Measurements from ENCODE around the gene SEL1L.
"Not testable (repeated sequence)": the region's sequence is repeated elsewhere in the genome, so short reads cannot be mapped to it uniquely, and the experiment has no call there.

SEL1L gene

DNA sequence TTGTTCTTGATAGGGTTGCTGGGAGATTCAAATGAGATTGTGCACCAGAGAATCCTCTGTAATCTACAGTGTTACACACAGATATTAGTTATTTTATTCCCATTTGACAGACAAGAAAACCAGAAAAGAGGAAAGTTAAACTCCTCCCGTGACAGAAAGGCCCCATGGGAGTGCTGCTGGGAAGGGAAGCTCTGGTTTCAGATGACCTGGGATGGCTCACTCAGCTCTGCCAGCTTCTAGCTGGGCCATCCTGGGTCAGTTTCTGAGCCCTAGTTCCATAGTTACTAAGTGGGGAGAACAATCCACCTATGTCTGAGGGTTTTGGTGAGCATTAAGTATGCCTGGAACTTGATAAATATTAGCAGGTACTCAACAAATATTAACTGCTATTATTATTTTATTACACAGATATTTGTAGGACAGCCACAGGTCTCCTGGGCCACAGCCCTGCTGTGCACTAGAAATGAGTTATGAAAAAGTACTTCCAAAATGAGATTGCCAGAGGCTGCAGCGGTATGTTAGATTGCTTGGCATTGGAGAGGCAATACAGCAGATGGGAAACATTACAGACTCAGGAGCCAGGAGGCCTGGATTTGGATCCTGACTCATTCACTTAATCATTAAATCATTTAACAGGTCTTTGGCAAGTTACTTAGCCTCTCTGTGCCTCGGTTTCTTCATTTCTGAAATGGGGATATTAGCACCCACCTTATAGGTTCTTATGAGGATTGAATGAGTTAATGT is 86.5 kb downstream of the SEL1L start:
- DNase-seq (ENCODE audit: low spot score) = no peak

DNA sequence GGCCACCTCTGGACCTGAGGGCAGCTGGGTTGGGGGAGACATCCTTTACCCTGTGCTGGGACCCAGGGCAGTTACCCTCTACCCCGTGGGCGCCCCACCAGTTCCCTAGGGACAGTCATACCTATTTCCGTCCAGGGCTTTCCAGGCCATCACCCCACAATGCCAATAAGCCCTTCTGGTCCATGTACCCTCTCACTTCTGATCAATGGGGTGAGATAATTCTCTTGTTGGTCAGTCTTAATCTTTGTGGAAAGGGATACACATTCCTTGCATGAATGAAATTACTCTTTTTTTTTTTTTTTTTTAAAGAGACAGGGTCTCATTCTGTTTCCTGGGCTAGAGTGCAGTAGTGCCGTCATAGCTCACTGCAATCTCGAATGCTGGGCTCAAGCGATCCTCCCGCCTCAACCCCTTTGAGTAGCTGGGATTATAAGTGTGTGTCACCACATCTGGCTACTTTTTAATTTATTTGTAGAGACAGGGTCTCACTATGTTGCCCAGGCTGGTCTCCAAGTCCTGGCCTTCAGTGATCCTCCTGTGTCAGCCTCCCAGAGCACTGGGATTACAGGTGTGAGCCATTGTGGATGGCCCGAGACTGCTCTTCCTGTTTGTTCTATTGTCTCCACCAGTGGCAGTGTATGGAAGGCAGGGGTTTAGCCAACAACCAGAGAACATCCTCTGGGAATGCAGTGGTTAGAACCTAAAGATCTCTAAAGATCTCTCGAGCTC is 87.2 kb downstream of the SEL1L start:
- no peak for DNase-seq (ENCODE audit: low spot score)

DNA sequence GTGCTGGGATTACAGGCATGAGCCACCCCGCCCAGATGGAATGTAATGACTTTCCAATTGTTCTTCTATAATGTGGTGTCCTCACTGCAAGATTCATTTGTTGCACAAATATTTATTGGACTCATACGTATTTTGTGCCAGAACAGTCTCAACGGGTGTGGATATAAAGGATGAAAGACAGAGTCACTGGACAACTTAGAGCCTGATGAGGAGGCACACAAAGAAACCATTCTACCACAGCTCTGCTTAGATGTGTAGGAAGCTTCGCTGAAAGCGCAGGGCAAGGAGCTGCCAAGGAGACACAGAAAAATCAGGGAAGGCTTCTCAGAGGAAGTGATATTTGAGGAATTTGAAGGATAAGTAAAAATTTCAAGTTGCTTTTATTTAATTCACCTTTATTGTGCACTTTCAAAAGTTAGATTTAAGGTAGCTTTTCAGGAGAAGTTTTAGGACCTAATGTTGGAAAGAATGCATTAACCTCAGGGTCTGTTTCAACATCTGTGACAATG is 92.0 kb downstream of the SEL1L start:
- no peak for DNase-seq (ENCODE audit: low spot score)

DNA sequence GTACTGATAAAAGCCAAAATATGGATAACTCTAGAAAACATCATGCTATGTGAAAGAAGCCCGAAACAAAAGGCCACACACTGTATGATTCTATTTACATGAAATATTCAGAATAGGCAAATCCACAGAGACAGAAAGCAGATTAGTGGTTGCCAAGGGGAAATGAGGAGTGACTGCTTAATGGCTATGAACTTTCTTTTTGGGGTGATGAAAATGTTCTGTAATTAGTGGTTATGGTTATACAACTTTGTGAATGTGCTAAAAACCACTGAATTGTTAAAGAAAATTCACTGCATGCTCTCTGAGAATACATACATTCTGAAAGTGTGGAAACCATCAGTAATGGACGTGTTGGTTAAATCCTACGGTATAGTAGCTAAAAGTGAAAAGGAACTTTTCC is 93.6 kb downstream of the SEL1L start:
- DNase-seq (ENCODE audit: low spot score) = no peak

DNA sequence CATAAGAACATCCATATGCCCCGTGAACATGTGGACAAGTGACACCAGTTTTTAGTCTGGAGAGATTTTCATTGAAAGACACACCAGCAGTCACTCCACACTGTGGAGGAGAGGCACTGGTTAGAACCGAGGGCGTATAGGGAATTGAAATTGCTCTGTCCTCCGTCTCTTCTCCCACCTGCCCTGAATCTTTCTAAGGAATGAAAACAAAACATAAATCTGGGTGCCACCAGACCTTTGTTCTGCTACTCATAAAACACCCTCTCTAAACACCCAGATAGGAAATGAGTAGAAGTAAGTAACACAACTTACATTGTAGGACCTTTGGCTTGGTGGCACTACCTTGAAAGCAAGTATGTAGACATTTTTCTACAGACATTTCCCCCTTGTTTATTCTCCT is 96.4 kb downstream of the SEL1L start:
- DNase-seq (ENCODE audit: low spot score) = no peak

DNA sequence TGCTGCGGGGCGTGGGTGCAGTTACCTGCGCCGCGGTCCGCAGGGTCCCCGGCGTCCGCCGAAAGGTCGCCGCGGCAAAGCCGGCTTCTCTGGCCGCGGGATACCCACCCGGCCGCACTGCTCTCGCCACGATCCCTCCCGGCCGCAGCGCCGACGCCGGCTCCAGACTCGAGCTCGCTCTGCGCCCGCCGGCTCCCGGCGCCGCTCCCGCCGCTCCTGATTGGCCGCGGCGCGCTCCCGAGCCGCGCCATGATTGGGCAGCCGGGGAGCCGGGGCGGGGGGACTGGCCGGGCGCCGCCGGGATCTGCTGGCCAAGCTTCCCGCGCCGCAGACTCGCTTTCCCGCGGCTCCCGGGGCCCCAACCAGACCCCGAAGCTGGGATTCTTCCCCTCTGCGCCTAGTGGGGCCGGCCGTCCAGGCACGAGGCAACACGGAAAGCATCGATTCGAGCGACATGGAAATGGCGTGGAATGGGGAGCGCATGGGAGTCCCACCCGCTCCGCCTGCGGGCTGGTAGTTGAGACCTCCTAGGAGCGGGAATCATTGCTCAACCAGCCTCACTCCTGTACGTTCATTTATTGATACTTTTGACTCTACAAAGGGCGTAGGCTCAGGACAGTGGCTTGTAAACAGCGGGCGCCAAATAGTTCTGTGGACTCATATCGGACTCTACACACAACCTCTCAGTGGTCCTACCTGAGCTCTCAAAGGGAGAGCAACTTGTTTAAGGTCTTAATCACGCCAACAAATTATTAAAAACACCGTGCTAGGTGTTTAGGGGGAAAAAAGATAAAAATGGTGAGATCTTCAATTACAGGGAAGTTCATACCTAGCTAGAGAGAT is 97.1 kb downstream of the SEL1L start:
- no peak for DNase-seq (ENCODE audit: low spot score)

DNA sequence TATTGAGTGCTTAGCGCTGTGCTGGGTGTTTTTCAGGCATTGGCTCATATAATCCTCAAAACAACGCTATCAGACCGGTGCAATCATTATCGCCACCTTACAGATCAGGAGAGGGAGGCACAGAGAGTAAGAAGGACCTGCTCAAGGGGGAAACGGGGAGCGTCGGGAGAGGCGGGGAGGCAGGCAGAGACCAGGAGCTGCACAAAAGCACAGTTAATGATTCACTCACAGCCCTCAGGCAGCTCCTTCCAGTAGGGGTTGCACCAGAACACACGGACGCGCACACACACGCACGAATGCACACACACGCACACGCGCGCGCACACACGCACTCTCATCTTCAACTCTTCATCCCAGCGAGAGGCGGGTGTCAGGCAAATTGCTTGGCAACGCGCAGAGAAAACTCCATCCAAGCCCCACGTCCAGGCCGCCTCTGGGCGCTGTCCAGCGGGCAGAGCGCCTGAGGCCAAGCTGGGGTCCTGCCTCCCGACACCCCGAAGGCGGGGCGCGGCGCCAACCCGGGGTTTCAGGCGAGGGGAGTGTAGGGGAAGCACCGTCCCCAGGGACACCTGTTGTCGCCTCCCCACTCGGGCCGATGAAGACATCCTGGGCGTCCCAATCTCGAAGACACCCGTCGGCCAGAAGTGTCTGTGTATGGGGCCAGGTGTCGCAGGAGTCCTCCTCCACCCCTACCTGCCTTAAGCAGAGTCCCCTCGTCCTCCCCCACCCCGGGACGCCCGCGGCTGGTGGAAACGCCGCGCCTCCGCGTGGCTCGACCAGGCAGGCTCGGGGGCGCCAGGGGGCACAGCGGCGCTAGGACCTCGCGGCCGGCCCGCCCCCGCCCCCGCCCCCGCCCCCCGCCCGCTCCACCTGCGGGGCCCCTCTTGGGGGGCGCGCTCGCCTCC is 98.0 kb downstream of the SEL1L start:
- no peak for DNase-seq (ENCODE audit: low spot score)

DNA sequence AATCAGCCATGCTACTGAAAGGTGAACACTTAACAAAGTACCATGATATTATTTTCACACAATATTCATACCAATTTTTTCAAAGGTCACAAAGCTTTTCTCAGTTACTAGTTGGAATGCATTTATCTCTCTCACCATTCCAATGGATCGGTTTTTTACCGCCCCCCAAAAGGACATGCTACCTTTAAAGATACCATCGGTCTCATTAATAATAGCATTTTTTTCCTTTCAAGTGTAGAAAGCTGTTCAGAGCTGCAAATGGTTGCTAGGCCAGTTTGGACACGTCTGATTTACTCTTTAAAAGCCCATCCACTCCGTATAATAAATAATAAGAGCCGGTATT is 98.6 kb downstream of the SEL1L start:
- no peak for DNase-seq (ENCODE audit: low spot score)

DNA sequence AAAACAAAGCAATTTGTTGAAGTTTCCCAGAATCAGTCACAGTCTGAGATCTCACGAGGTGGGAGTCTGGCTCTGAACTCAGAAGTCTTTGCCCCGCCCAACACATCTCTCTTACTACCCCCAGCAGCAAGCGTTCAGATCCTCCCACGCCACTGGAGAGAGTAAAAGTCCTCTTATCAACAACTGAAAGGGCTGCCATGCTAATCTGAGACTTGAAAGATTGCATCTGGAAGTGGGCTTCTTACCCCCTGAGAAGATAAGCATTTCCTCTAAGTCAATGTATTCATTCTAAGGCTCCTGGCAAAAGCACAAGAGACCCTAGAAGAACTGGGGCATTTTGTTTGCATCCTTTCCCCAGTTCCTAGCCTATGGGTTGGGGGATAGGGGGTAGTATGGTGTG is 99.4 kb downstream of the SEL1L start:
- DNase-seq (ENCODE audit: low spot score) = no peak

DNA sequence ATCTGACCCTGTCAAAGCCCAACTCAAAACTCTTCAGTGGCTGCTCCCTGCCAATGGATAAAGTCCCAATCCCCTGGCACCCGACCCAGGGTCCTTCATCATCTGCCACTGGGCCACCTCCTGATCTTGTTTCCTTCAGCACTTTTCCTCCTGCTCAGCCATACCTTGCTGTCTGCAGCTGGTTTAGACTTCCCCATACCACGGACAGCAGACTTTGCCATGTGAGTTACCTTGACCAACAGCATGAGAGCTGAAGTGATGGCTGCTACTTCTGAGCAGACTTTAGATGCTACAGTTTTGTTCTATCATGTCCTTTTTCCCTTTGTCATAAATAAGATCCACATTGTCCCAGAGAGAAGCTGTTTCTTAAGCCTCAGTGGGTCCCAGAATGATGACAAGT is 100.3 kb downstream of the SEL1L start:
- no peak for DNase-seq (ENCODE audit: low spot score)

DNA sequence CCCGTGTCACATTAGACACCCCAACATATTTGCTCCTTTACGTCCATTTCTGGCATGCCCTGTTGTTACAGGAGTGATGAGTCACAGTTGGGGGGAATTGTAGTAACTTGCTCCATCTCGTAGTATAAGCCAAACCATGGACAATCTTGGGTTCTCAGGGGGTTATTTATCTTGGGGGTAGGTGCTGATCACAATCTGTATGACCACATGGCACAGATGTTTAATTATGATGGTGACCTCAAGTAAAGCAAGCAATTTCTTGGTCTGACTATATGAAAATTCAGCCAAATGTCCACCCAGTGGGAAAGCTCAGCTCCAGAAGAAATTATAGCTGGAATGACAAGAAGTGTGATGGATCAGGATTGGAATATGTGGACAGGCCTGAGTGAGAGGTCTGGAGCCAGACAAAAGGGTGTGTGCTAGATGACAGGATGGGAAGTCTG is 101.4 kb downstream of the SEL1L start:
- DNase-seq (ENCODE audit: low spot score) = no peak

DNA sequence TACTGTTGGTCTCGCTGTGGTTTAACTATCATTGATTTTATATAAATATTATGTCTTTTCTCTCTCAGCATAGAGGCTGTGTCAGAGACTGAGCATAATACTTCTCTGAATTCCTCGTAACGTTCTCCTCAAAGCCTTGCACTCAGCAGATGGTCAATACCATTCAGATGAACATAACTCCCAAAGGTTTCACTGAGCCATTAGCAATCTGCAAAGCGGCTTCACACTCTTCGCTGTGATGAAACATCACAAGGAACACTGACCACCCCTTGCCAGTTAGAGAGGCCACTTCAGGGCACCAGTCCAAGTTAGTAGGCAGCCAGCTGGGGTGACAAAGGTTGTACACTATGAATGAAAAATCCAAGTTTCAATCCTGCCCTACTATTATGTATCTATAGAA is 103.4 kb downstream of the SEL1L start:
- no peak for DNase-seq (ENCODE audit: low spot score)

DNA sequence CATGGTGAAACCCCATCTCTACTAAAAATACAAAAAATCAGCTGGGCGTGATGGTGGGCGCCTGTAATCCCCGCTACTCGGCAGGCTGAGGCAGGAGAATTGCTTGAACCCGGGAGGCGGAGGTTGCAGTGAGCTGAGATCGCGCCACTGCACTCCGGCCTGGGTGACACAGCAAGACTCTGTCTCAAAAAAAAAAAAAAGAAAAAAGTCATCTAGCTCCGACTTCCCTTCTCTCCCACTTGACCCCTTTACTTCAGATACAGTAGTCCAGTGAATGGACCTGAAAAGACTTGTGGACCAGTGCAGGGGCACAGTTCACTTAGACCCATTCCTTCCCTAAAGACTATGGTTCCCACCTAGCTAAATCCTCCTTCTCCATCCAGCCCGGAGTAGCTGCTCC is 103.9 kb downstream of the SEL1L start:
- not testable (repeated sequence) for DNase-seq (ENCODE audit: low spot score)

DNA sequence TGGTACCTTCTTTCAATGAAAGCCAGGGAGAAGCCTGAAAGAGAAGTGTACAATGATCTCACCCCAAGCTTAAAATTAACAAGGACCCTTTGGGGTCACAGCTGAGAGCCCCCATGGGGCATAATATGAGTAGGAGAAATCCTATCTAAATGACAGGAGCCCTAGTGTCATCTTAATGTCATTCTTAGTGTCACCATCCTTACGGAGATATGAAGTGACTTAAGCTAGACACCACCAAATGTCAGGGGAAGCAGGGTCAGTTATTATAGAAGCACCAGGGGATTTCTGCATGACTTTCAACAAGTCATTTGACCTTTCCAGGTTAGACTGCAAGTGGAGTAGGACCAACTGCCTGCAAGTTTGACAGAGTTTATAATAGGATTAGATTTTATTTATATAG is 104.6 kb downstream of the SEL1L start:
- no peak for DNase-seq (ENCODE audit: low spot score)

DNA sequence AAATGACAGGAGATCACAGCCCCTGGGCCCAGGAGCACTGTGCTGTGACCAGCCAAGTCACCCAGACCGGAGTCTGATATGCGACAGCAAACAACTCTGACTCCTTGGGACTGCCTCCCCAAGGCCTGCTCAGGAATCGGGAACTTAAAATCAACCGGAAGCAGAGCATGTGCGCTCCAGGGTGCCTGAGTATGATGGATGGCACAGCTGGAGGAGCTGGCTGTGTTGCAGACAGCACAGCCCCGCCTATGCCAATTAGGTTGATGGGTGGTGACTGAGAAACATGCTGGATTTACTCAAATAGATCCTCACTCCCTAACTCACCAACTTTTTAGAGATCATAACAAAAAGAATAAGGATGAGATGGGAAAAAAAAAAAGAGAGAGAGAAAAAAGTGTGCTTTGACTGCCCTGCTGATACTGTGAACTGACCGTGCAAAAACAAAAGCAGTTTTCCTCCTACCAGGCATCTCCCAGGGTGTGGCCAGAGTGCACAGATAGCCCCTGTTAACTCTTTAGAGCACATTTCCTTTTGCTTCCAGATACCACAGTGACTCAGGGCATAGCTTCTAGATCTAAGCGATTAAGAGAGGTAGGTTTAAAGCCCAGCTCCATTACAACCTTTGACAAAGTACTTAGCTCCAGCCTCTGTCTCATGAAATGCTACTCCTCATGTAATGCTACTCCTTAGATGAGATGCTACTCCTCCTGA is 106.2 kb downstream of the SEL1L start:
- DNase-seq (ENCODE audit: low spot score) = no peak

DNA sequence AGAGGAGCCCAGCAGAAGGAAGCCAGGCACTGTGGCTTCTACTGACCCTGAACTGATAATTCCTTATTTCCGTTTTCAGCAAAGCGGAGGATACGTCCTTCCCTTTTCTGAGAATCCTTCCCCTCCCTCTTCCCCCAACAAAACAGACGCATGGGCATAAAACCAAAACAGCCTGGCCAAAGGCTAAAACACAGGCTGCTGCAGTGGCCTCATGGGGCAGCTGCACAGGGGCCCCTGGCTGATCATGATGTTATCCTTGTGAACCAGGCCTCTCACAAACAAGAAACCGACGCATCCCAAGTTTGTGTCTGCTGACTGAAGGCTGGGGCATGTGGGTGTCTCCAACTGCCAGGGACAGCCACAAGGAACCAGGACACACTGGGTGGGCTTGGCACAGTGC is 110.1 kb downstream of the SEL1L start:
- no peak for DNase-seq (ENCODE audit: low spot score)

Measured in CD4-positive, alpha-beta T cell treated with Interleukin-6 at 100 ng/mL for 8 hours (primary cell).